ENCODE results near the gene SLC35B1. TPM values are rescaled to one million over a fixed set of nuclear protein-coding genes. Genes with fewer than 3 reads are reported as not detected.

The SLC35B1 gene
- polyA plus RNA-seq, 2 of the 4 experiments (the other 2 are of a cell fraction), result 72.7 to 191 TPM

DNA sequence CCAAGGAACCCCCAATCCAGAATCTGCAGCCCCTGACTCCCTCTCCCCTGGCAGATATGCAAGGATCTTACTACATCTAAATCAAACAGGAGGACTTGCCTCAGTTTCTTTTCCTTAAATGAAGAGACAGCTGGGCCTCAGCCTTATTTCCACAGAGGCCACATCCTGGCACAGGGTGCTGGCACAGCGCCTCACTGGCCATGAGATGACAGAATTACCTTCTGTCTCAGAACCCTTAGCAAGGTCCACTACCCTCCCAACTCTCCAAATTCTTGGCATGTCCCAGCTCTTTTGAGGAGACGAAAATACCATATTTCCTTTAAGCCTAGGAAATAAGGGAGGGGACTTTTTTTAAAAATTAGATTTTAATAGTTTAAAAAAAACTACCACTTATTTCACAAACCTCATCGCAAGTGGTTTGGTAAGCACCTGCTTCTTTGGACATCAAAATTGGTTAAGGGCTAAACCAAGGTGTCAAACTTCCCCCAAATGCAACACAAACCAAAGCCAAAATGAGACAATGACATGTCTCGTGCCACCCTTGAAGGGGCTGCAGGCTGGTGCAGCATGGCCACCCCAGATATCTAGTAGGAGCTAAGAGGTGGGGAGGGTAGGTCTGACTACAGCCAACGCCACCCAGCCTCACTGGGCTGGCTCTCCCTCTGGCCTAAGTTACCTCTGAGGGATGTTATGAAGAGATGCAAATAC, 30.8 kb upstream of the SLC35B1 start:
- TF ChIP-seq CHD4 (IDR thresholded peaks at IDR 0.05; ENCODE audit: borderline replicate concordance) (no peak), FOXS1 (CRISPR knock-in tag; IDR thresholded peaks at IDR 0.05) (no peak), CHD2 (IDR thresholded peaks at IDR 0.05; ENCODE audit: low read length, partially characterized antibody) (no peak)
- TF ChIP-seq, protein P1, sequence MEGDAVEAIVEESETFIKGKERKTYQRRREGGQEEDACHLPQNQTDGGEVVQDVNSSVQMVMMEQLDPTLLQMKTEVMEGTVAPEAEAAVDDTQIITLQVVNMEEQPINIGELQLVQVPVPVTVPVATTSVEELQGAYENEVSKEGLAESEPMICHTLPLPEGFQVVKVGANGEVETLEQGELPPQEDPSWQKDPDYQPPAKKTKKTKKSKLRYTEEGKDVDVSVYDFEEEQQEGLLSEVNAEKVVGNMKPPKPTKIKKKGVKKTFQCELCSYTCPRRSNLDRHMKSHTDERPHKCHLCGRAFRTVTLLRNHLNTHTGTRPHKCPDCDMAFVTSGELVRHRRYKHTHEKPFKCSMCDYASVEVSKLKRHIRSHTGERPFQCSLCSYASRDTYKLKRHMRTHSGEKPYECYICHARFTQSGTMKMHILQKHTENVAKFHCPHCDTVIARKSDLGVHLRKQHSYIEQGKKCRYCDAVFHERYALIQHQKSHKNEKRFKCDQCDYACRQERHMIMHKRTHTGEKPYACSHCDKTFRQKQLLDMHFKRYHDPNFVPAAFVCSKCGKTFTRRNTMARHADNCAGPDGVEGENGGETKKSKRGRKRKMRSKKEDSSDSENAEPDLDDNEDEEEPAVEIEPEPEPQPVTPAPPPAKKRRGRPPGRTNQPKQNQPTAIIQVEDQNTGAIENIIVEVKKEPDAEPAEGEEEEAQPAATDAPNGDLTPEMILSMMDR (IDR thresholded peaks at IDR 0.05), result no peak
- Histone ChIP-seq H3K27ac (no peak overlapping the region), H3K9me3 (no peaks in the 10 kb centered on the region), H3K4me2 (no peak overlapping the region), H3K4me1 (no peaks in the 10 kb centered on the region), H3K4me3 (no peak overlapping the region)
- ChIA-PET POLR2A (no interaction called here), CTCF (interaction anchor here (1.2 to 2.7 kb wide), 4 partner anchors 11 to 43 kb away, joined by 4 to 7 read pairs (median 6); partner anchors contain the start of gene SLC35B1)
- FAIRE-seq (no peak), DNase-seq (ENCODE audit: low read depth in 1 of 2, low spot score in 1 of 2) (no peak), ATAC-seq (no peak)
- WGBS (ENCODE audit: missing lambda C conversion rate), result 55% methylated on average over 5 of the region's 5 CpGs

DNA sequence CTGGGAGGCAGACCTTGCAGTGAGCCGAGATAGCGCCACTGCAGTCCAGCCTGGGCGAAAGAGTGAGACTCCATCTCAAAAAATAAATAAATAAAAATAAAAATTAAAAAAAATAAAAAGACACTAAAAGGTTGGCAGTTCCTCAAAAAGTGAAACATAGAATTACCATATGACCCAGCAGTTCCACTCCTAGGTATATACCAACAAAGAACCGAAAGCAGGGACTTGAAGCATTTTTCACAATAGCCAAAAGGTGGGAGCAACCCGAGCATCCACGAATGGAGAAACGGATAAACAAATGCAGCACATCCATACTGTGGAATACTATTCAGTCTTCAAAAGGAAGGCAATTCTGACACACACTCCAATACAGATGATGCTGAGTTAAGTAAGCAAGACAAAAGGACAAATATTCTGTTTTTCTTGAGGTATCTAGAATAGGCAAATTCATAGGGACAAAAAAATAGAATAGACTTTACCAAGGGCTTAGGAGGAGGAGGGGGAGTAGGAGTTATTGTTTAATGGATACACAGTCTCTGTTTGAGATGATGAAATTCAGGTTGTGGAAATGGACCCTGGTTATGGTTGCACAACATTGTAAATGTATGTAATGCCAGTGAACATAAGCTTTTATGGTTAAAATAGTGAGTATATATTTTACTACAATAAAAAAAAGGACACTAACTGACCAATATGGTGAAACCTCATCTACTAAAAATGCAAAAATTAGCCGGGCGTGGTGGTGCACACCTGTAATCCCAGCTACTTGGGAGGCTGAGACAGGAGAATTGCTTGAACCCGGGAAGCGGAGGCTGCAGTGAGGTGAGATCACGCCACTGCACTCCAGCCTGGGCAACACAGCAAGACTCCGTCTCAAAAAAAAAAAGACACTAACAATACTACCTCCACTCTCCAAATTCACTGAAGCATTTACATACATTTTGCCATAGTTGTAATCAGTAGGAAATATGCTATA, 27.0 kb upstream of the SLC35B1 start:
- TF ChIP-seq NFE2L2 (conservative IDR thresholded peaks at IDR 0.05; ENCODE audit: low read length) (no peak), EHF (CRISPR knock-in tag; IDR thresholded peaks at IDR 0.05) (no peak), PHF8 (IDR thresholded peaks at IDR 0.05; ENCODE audit: borderline replicate concordance, low read depth) (no peak), CHD4 (IDR thresholded peaks at IDR 0.05; ENCODE audit: borderline replicate concordance) (no peak), EP300 (IDR thresholded peaks at IDR 0.05) (no peak)
- TF ChIP-seq, protein P2, sequence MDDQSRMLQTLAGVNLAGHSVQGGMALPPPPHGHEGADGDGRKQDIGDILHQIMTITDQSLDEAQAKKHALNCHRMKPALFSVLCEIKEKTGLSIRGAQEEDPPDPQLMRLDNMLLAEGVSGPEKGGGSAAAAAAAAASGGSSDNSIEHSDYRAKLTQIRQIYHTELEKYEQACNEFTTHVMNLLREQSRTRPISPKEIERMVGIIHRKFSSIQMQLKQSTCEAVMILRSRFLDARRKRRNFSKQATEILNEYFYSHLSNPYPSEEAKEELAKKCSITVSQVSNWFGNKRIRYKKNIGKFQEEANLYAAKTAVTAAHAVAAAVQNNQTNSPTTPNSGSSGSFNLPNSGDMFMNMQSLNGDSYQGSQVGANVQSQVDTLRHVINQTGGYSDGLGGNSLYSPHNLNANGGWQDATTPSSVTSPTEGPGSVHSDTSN (IDR thresholded peaks at IDR 0.05), result no peak
- no peak overlapping the region for H3K27ac ChIP-seq
- ChIA-PET POLR2A (no interaction called here), CTCF (interaction anchor here (0.6 to 2.5 kb wide), 6 partner anchors 27 to 501 kb away, joined by 3 to 6 read pairs (median 4); partner anchors contain the start of gene SLC35B1)
- DNase-seq (ENCODE audit: low read depth in 1 of 2, low spot score in 1 of 2) (no peak), ATAC-seq (no peak), FAIRE-seq (no peak)
- H3K4me1 ChIP-seq, result no peaks in the 10 kb centered on the region
- WGBS (ENCODE audit: missing lambda C conversion rate), result 81% methylated on average over 13 of the region's 13 CpGs
- no peak overlapping the region for H3K4me3 ChIP-seq
- no peak overlapping the region for H3K4me2 ChIP-seq
- H3K9me3 ChIP-seq, result no peaks in the 10 kb centered on the region

DNA sequence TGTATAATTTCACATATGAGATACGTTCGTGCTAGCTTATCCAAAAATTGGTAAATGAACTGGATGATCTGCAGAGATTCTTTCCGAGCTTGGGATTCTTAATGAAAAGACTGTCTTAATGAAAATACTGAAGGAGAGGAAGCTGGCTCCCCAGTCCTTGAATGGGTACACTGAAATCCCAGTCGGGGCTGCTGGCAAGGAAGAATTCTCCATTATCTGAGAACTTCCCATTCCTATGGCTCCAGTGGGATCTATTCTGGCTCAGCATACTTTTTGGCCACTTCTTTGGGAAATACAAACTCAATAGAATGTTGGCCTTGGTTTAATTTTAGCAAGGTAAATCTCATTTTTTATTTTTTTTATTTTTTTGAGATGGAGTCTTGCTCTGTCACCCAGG, 23.7 kb upstream of the SLC35B1 start:
- WGBS (ENCODE audit: missing lambda C conversion rate), result 79% methylated on average over 4 of the region's 4 CpGs
- TF ChIP-seq SMC3 (IDR thresholded peaks at IDR 0.05) (no peak), KDM1A (IDR thresholded peaks at IDR 0.05; ENCODE audit: low read depth) (no peak), TFCP2L1 (CRISPR knock-in tag; IDR thresholded peaks at IDR 0.05) (no peak), CHD4 (IDR thresholded peaks at IDR 0.05; ENCODE audit: borderline replicate concordance) (no peak), HEYL (CRISPR knock-in tag; IDR thresholded peaks at IDR 0.05) (no peak), FOSB (CRISPR knock-in tag; IDR thresholded peaks at IDR 0.05) (no peak), BHLHE40 (IDR thresholded peaks at IDR 0.05; ENCODE audit: low read depth, low read length) (no peak), RCOR1 (IDR thresholded peaks at IDR 0.05; ENCODE audit: low read depth, low read length) (no peak), RARB (CRISPR knock-in tag; IDR thresholded peaks at IDR 0.05) (no peak), ZNF302 (CRISPR knock-in tag; IDR thresholded peaks at IDR 0.05) (no peak), TP53 (CRISPR knock-in tag; IDR thresholded peaks at IDR 0.05) (no peak), HOXB5 (CRISPR knock-in tag; IDR thresholded peaks at IDR 0.05) (no peak), RNF2 (IDR thresholded peaks at IDR 0.05; ENCODE audit: borderline replicate concordance, low read depth) (no peak), HDAC2 (IDR thresholded peaks at IDR 0.05) (no peak)
- TF ChIP-seq, protein P3, sequence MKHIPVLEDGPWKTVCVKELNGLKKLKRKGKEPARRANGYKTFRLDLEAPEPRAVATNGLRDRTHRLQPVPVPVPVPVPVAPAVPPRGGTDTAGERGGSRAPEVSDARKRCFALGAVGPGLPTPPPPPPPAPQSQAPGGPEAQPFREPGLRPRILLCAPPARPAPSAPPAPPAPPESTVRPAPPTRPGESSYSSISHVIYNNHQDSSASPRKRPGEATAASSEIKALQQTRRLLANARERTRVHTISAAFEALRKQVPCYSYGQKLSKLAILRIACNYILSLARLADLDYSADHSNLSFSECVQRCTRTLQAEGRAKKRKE (CRISPR knock-in tag; IDR thresholded peaks at IDR 0.05; ENCODE audit: low read depth), result no peak
- TF ChIP-seq, protein P4, sequence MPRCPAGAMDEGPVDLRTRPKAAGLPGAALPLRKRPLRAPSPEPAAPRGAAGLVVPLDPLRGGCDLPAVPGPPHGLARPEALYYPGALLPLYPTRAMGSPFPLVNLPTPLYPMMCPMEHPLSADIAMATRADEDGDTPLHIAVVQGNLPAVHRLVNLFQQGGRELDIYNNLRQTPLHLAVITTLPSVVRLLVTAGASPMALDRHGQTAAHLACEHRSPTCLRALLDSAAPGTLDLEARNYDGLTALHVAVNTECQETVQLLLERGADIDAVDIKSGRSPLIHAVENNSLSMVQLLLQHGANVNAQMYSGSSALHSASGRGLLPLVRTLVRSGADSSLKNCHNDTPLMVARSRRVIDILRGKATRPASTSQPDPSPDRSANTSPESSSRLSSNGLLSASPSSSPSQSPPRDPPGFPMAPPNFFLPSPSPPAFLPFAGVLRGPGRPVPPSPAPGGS (IDR thresholded peaks at IDR 0.05), result no peak
- TF ChIP-seq, protein P2 (IDR thresholded peaks at IDR 0.05), result no peak

More for the DNA sequence above, 23.7 kb upstream of the SLC35B1 start:
- DNase-seq (ENCODE audit: low read depth in 1 of 2, low spot score in 1 of 2), result no peak
- H3K9me3 ChIP-seq, result no peaks in the 10 kb centered on the region
- ATAC-seq, result no peak
- no peaks in the 10 kb centered on the region for H3K4me1 ChIP-seq
- no peak for FAIRE-seq
- no peak overlapping the region for H3K27ac ChIP-seq
- ChIA-PET POLR2A (no interaction called here), CTCF (interaction anchor here (0.7 to 31.1 kb wide), 10 partner anchors 10 to 175 kb away, joined by 3 to 481 read pairs (median 4); partner anchors contain the start of gene SLC35B1)
- no peak overlapping the region for H3K4me2 ChIP-seq
- H3K4me3 ChIP-seq, result no peak overlapping the region

Data from A549 (cell line).